Measurements from ENCODE around the gene FIBCD1. TPM values are rescaled to one million over a fixed set of nuclear protein-coding genes. Genes with fewer than 3 reads are reported as not detected.
"Not testable (repeated sequence)": the region's sequence is repeated elsewhere in the genome, so short reads cannot be mapped to it uniquely, and the experiment has no call there.

Gene FIBCD1
- total RNA-seq, 2 experiments from 2014 or later = not detected

GRCh38 chr9:130970052-130970451 is 31.0 kb upstream of the FIBCD1 start:
- POLR2A ChIA-PET = no interaction called here
- CTCF ChIA-PET = no interaction called here
- Mint-ChIP-seq H3K27me3 (peaks cover 6% of the 10 kb centered on the region), H3K36me3 (ENCODE audit: low read depth) (no peaks in the 10 kb centered on the region), H3K9me3 (no peaks in the 10 kb centered on the region), H3K4me1 (peaks cover 4% of the 10 kb centered on the region), H3K4me3 (no peak overlapping the region), H3K27ac (no peak overlapping the region)
- DNase-seq = no peak

DNA sequence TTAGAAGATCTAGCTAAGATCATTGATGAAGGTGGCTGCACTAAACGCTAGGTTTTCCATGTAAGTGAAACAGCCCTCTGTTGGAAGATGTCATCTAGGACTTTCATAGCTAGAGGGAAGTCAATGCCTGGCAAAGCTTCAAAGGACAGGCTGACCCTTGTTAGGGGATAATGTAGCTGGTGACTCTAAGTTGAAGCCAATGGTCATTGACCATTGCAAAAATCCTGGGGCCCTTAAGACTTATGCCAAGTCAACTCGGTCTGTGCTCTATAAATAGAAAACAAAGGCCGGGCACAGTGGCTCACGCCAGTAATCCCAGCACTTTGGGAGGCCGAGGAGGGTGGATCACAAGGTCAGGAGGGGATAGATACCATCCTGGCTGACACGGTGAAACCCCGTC is 26.6 kb upstream of the FIBCD1 start:
- Mint-ChIP-seq H3K36me3 (ENCODE audit: low read depth) (no peaks in the 10 kb centered on the region), H3K27me3 (no peaks in the 10 kb centered on the region), H3K27ac (no peak overlapping the region), H3K9me3 (no peaks in the 10 kb centered on the region), H3K4me1 (peaks cover 4% of the 10 kb centered on the region), H3K4me3 (no peak overlapping the region)
- ChIA-PET CTCF (interaction anchor here (1.2 to 1.4 kb wide), 2 partner anchors 33 to 81 kb away, joined by 3 read pairs; no protein-coding TSS in a partner anchor), POLR2A (no interaction called here)
- no peak for DNase-seq

- peaks cover under 1% of the 10 kb centered on the region for H3K36me3 Mint-ChIP-seq (ENCODE audit: low read depth)
- CTCF ChIA-PET = no interaction called here
- POLR2A ChIA-PET = no interaction called here
- peaks cover 3% of the 10 kb centered on the region for H3K9me3 Mint-ChIP-seq
- H3K4me1 Mint-ChIP-seq = peaks cover 4% of the 10 kb centered on the region
- H3K4me3 Mint-ChIP-seq = no peak overlapping the region
- no peaks in the 10 kb centered on the region for H3K27me3 Mint-ChIP-seq
- no peak overlapping the region for H3K27ac Mint-ChIP-seq
- no peak for DNase-seq
Measured at GRCh38 chr9:130963916-130964315, 24.9 kb upstream of the FIBCD1 start.

DNA sequence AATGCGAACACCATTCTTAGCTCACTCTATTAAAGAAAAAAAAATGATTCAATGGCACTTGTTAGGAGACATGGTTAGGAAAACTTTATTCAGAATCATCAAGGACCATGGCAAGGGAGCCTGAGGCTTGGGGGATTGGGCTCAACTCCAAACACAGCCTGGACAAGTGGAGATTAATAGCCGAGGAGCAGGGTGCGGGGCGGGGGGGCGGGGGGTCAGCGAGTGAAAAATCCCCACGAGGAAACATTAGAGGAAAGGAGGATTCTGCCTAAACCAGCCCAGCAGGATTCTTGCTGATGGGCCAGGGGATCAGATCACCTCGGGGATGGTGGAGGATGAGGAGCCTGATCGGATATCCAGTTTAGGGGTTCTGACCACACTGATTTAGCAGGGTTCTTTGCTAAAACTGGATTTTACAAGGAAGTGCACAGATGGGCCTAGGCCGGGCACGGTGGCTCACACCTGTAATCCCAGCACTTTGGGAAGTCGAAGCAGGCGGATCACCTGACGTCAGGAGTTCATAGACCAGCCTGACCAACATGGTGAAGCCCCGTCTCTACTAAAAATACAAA is 24.4 kb upstream of the FIBCD1 start:
- no peak overlapping the region for H3K27ac Mint-ChIP-seq
- ChIA-PET POLR2A (no interaction called here), CTCF (no interaction called here)
- H3K36me3 Mint-ChIP-seq (ENCODE audit: low read depth) = peaks cover 3% of the 10 kb centered on the region
- H3K4me3 Mint-ChIP-seq = no peak overlapping the region
- peaks cover 6% of the 10 kb centered on the region for H3K4me1 Mint-ChIP-seq
- peaks cover 5% of the 10 kb centered on the region for H3K9me3 Mint-ChIP-seq
- no peaks in the 10 kb centered on the region for H3K27me3 Mint-ChIP-seq
- DNase-seq = no peak

GRCh38 chr9:130962418-130963316 is 23.6 kb upstream of the FIBCD1 start:
- Mint-ChIP-seq H3K36me3 (ENCODE audit: low read depth) (peaks cover 3% of the 10 kb centered on the region), H3K27me3 (no peaks in the 10 kb centered on the region), H3K9me3 (peaks cover 9% of the 10 kb centered on the region), H3K27ac (no peak overlapping the region), H3K4me1 (peaks cover 6% of the 10 kb centered on the region), H3K4me3 (no peak overlapping the region)
- DNase-seq = no peak
- ChIA-PET POLR2A (no interaction called here), CTCF (no interaction called here)

DNA sequence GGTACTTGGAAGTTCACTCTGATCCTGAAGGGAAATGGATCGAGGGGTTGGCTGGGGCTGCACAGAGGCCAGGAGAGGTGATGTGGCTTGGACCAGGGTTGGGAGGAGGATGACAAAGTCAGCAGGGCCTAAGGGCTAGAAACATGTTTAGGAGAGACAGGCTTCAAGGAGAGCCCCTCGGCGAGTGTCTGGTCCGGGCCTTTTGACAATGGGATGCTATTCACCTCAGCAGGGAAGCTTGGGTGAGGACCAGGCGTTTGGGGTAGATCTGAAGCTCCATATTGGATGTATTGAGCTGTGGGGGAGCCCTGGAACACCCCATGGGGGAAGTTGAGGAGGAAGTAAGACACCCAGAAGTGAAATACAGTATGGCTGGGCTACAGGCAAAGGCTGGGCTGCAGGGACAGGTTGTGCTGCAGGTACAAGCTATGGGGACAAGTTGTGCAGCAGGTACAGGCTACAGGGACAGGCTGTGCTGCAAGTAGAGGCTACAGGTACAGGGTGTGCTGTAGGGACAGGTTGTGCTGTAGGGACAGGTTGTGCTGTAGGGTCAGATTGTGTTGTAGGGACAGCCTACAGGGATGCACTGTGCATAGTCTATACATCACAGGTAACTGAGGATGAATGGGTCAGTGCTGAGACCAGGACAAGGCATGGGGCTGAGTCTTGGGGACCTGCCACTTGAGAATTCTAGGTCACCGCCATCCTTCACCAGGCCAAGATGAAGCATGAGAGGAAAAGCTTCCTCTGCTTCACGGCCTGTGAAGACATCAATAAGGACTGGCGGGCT is 22.7 kb upstream of the FIBCD1 start:
- CTCF ChIA-PET = no interaction called here
- H3K9me3 Mint-ChIP-seq = peaks cover 9% of the 10 kb centered on the region
- H3K4me1 Mint-ChIP-seq = peaks cover 6% of the 10 kb centered on the region
- peaks cover 3% of the 10 kb centered on the region for H3K36me3 Mint-ChIP-seq (ENCODE audit: low read depth)
- no peaks in the 10 kb centered on the region for H3K27me3 Mint-ChIP-seq
- H3K27ac Mint-ChIP-seq = no peak overlapping the region
- no peak for DNase-seq
- POLR2A ChIA-PET = no interaction called here
- no peak overlapping the region for H3K4me3 Mint-ChIP-seq

GRCh38 chr9:130960522-130961378 is 21.7 kb upstream of the FIBCD1 start:
- POLR2A ChIA-PET = no interaction called here
- H3K36me3 Mint-ChIP-seq (ENCODE audit: low read depth) = peaks cover 3% of the 10 kb centered on the region
- DNase-seq = no peak
- H3K4me1 Mint-ChIP-seq = peaks cover 6% of the 10 kb centered on the region
- H3K27me3 Mint-ChIP-seq = no peaks in the 10 kb centered on the region
- H3K9me3 Mint-ChIP-seq = peaks cover 9% of the 10 kb centered on the region
- CTCF ChIA-PET = no interaction called here
- no peak overlapping the region for H3K27ac Mint-ChIP-seq
- no peak overlapping the region for H3K4me3 Mint-ChIP-seq

DNA sequence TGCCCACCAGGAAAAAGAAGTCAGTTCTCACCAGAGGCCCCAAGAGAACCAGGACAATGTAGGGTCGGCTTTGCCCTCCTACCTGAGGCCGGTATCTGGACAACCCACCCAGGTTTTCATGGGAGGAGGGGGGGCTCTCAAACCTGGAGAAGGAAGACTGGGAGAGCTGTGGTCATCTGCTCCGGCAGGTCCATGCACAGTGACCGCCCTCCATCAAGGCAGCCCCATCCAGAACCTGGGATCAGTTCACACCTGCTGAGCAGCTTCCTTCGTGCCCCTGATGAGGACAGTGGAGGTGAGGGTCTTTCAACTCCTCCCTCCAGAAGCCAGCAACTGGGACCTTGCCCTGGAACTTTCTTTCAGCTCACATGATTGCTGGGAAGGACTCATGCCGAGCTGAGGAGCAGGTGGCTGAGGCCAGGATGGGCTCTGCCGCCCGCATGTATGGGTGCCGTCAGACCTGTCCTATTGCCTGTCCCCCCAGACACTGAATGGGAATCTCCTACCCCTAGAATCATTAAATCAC is 20.8 kb upstream of the FIBCD1 start:
- peaks cover 3% of the 10 kb centered on the region for H3K36me3 Mint-ChIP-seq (ENCODE audit: low read depth)
- peaks cover 1% of the 10 kb centered on the region for H3K4me1 Mint-ChIP-seq
- peaks cover 9% of the 10 kb centered on the region for H3K9me3 Mint-ChIP-seq
- no peak overlapping the region for H3K27ac Mint-ChIP-seq
- ChIA-PET CTCF (no interaction called here), POLR2A (no interaction called here)
- no peak for DNase-seq
- H3K27me3 Mint-ChIP-seq = no peaks in the 10 kb centered on the region
- no peak overlapping the region for H3K4me3 Mint-ChIP-seq

GRCh38 chr9:130958564-130958963 is 19.5 kb upstream of the FIBCD1 start:
- peak overlapping the region; percentile 56 for H3K27ac Mint-ChIP-seq
- H3K27me3 Mint-ChIP-seq; H3K36me3 Mint-ChIP-seq (ENCODE audit: low read depth); CTCF ChIA-PET; H3K4me1 Mint-ChIP-seq; POLR2A ChIA-PET; DNase-seq; H3K9me3 Mint-ChIP-seq: not testable (repeated sequence)
- peak overlapping the region; percentile 24 for H3K4me3 Mint-ChIP-seq

DNA sequence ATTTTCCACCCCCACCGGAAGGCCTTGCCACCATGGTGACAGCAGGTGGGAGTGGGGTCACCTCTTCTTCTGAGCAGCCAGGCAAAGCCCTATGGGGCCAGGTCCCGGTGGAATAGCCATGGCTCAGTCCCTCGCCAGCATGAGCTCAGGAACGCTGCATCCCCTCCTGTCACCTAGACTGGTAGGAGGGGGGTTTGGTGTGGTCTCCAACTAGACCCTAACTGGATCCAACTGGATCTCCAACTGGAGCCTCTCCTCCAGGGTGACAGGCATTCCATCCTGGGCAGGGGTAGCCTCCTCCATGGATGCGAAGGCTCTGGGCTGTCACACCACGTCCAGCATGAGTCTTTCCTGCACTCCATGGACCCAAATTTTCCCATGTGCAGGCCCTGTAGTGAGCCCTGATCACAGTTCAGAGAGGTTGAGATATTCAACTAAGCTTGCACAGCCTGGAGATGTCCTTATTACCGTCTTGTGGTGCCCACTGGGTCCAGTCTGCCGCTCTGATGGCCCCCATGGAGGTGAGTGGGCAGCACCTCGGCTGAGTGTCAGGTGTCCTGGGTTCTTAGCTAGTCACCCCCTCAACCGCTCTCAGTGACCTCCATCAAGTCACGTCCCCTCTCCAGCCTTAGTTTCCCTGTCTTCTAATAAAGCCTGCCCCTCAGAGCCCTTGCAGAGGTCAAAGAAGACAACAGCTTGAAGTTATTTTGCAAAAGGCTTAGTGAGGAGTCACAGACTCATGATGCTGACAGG is 18.6 kb upstream of the FIBCD1 start:
- POLR2A ChIA-PET = no interaction called here
- Mint-ChIP-seq H3K36me3 (ENCODE audit: low read depth) (peaks cover 3% of the 10 kb centered on the region), H3K27ac (no peak overlapping the region), H3K4me3 (no peak overlapping the region), H3K27me3 (no peaks in the 10 kb centered on the region), H3K4me1 (peaks cover 1% of the 10 kb centered on the region), H3K9me3 (peaks cover 9% of the 10 kb centered on the region)
- CTCF ChIA-PET = no interaction called here
- no peak for DNase-seq

DNA sequence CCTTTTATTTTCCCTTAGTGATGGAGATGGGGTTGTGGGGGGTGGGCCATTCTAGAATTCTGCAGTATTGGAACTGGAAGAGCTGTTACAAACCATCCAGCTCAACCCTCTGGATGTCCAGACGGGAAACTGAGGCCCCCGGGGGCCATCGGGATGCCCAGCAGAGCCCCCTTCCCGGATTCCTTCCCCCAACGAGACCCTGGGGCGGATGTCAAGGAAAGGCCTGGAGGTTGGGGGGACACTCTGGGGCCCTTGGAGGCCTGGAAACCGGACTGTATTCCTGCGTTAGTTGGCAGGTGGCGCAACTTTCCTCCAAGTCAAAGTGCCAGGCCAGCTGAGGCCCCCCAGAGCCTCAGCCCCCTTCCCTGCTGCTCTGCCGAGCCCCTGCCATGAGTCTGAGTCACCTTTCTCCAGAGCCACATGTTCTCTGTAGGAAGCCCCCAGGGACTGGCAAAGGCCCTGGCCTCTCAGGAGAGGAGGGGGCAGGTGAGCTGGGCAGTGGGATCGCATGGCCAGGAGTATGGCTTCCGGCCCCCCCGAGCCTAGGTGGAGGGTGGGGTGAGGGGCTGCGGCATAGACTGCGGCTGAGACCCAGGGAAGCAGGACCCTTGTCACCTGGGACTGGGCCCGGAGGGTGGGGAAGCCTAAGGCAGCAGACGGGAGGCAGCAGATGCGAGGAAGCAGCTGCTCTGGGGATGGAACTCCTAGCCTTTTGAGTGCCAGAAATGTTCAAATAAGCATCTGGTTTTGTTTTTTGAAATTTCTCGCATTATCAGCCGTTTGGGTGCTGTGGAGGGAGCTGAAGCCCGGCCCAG is 17.8 kb upstream of the FIBCD1 start:
- Mint-ChIP-seq H3K36me3 (ENCODE audit: low read depth) (peaks cover 3% of the 10 kb centered on the region), H3K4me1 (peaks cover 1% of the 10 kb centered on the region), H3K27me3 (no peaks in the 10 kb centered on the region), H3K27ac (no peak overlapping the region), H3K4me3 (no peak overlapping the region), H3K9me3 (peaks cover 9% of the 10 kb centered on the region)
- POLR2A ChIA-PET = no interaction called here
- CTCF ChIA-PET = no interaction called here
- DNase-seq = no peak
